Prostate gland (tissue), 2 donors: Measurements from ENCODE around the gene SOAT1.

ENCODE experiments used
- POLR2A ChIP-seq: fragments of 450-650 bp; IDR thresholded peaks from one replicate; pipeline ENCODE4 v1.6.1; 2016; ENCODE audit warnings: antibody characterized with exemption, mild to moderate bottlenecking
- POLR2AphosphoS5 ChIP-seq: sonication (generic); formaldehyde crosslinking; IDR thresholded peaks from one replicate; pipeline ENCODE4 v1.6.1; 2017; ENCODE audit warnings: antibody characterized with exemption
- TF ChIP-seq, protein P1 (sequence below), 4 experiments: fragments of 200-600 bp in 2 of 4; fragments of 450-650 bp in 2 of 4; sonication (generic) in 2 of 4; IDR thresholded peaks; 1 replicate in 3 of 4; 2 replicates in 1 of 4; pipeline ENCODE4 v1.5.1; 2016 to 2019; ENCODE audit warnings: antibody characterized with exemption in 4 of 4, mild to moderate bottlenecking in 2 of 4, moderate library complexity in 2 of 4

GRCh38 chr1:179353546-179353945 is 59.9 kb downstream of the SOAT1 start:
- TF ChIP-seq, protein P1, sequence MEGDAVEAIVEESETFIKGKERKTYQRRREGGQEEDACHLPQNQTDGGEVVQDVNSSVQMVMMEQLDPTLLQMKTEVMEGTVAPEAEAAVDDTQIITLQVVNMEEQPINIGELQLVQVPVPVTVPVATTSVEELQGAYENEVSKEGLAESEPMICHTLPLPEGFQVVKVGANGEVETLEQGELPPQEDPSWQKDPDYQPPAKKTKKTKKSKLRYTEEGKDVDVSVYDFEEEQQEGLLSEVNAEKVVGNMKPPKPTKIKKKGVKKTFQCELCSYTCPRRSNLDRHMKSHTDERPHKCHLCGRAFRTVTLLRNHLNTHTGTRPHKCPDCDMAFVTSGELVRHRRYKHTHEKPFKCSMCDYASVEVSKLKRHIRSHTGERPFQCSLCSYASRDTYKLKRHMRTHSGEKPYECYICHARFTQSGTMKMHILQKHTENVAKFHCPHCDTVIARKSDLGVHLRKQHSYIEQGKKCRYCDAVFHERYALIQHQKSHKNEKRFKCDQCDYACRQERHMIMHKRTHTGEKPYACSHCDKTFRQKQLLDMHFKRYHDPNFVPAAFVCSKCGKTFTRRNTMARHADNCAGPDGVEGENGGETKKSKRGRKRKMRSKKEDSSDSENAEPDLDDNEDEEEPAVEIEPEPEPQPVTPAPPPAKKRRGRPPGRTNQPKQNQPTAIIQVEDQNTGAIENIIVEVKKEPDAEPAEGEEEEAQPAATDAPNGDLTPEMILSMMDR (IDR thresholded peaks at IDR 0.05): no peak
- TF ChIP-seq POLR2A: no peak
- no peak for TF ChIP-seq POLR2AphosphoS5
